ENCODE data around the gene SNF8.

SNF8 gene

DNA sequence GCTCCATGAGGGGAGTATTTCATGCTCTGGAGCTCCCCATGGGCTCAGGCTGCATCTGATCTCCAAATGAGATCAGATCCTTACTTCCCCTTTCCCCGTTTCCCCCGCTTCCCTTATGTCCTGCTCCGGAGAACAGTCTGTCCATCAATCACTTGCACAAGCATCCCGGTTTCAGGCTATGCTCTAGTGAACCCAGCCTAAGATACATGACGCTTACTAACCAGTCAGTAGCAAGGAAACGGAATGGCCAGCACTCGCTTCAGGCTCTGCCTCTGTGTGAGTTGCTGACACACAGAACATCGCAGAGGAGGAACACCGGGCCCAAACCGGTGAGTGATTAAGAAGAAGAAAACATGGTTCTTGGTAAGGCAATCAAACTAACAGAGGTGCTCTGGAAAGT lies 61.5 kb downstream of the SNF8 start:
- DNase-seq, result no peak

DNA sequence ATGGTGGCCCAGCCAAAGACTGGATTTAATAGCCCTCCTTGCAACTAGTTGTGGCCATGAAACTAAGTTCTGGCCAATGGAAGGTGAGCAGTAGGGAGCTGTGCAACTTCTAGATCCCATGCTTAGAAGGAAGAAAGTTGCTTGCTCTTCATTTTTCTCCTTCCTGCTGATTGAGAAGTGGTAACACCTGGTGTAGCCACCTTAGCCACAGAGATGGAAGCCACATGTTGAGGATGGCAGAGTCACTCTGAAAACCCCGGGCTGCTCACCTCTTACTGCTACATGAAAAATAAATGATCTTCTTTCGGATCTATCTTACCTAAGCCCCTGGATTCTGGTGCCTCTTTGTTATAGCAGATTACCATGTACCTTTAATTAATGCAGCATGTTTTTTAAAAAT lies 62.4 kb downstream of the SNF8 start:
- DNase-seq, result no peak
